H9 (cell line): Measurements from ENCODE around the gene THSD4. TPM values are rescaled to one million over a fixed set of nuclear protein-coding genes. Genes with fewer than 3 reads are reported as not detected.

Experiments
- DNase-seq: peaks from one replicate; pipeline ENCODE4 v3.0.0-alpha.2; 2017
- H2AFZ ChIP-seq: one replicate; pipeline ENCODE4 v1.6.1; 2013; ENCODE audit warnings: mild to moderate bottlenecking, low read length, control low read depth, moderate library complexity
- H2AK5ac ChIP-seq: 2 replicates; pipeline ENCODE4 v1.6.1; 2013; ENCODE audit warnings: low read length, control low read depth, mixed read lengths; ENCODE audit not compliant: insufficient read length
- H2BK120ac ChIP-seq: one replicate; pipeline ENCODE4 v1.6.1; 2013; ENCODE audit warnings: low read depth, mild to moderate bottlenecking, low read length, control low read depth, inconsistent platforms; ENCODE audit not compliant: poor library complexity, severe bottlenecking
- H2BK12ac ChIP-seq: 2 replicates; pipeline ENCODE4 v1.6.1; 2013; ENCODE audit warnings: low read length, control low read depth, mixed read lengths, low read depth; ENCODE audit not compliant: insufficient read length
- H2BK15ac ChIP-seq: 2 replicates; pipeline ENCODE4 v1.6.1; 2013; ENCODE audit warnings: low read depth, low read length, control low read depth
- H2BK20ac ChIP-seq: one replicate; pipeline ENCODE4 v1.6.1; 2013; ENCODE audit warnings: low read depth, mild to moderate bottlenecking, low read length, control low read depth, inconsistent platforms; ENCODE audit not compliant: poor library complexity, severe bottlenecking
- H2BK5ac ChIP-seq: 2 replicates; pipeline ENCODE4 v1.6.1; 2013; ENCODE audit warnings: low read length, control low read depth, mixed read lengths; ENCODE audit not compliant: insufficient read length
- H3K14ac ChIP-seq: 2 replicates; pipeline ENCODE4 v1.6.1; 2013; ENCODE audit warnings: low read length, control low read depth; ENCODE audit not compliant: insufficient read depth
- H3K18ac ChIP-seq: 2 replicates; pipeline ENCODE4 v1.6.1; 2013; ENCODE audit warnings: low read depth, mild to moderate bottlenecking, mixed read lengths, low read length, control low read depth; ENCODE audit not compliant: insufficient read length
- H3K23ac ChIP-seq: 2 replicates; pipeline ENCODE4 v1.6.1; 2013; ENCODE audit warnings: low read length, control low read depth, mixed read lengths, low read depth; ENCODE audit not compliant: insufficient read length
- H3K23me2 ChIP-seq: 2 replicates; pipeline ENCODE4 v1.6.1; 2013; ENCODE audit warnings: low read depth, mild to moderate bottlenecking, mixed read lengths, low read length, control low read depth; ENCODE audit not compliant: insufficient read length, poor library complexity, severe bottlenecking
- H3K27ac ChIP-seq: 2 replicates; pipeline ENCODE4 v1.5.1; 2013; ENCODE audit warnings: low read length, control low read depth, mixed read lengths, low read depth; ENCODE audit not compliant: insufficient read length
- H3K27me3 ChIP-seq: 2 replicates; pipeline ENCODE4 v1.6.1; 2013; ENCODE audit warnings: low read length, control low read depth, inconsistent platforms; ENCODE audit not compliant: insufficient read depth
- H3K4ac ChIP-seq: 2 replicates; pipeline ENCODE4 v1.6.1; 2013; ENCODE audit warnings: low read depth, mild to moderate bottlenecking, control low read depth, inconsistent platforms, low read length, moderate library complexity
- H3K4me1 ChIP-seq: 2 replicates; pipeline ENCODE4 v1.6.1; 2013; ENCODE audit warnings: low read length, control low read depth, inconsistent platforms; ENCODE audit not compliant: insufficient read depth
- H3K4me2 ChIP-seq: 2 replicates; pipeline ENCODE4 v1.6.1; 2013; ENCODE audit warnings: low read length, control low read depth, mixed read lengths; ENCODE audit not compliant: insufficient read length, insufficient read depth
- H3K56ac ChIP-seq: 2 replicates; pipeline ENCODE4 v1.6.1; 2013; ENCODE audit warnings: low read depth, mild to moderate bottlenecking, mixed read lengths, low read length, control low read depth; ENCODE audit not compliant: insufficient read length
- H3K79me1 ChIP-seq: 2 replicates; pipeline ENCODE4 v1.6.1; 2013; ENCODE audit warnings: low read depth, mild to moderate bottlenecking, moderate library complexity, low read length, control low read depth, inconsistent platforms; ENCODE audit not compliant: insufficient read depth, poor library complexity, severe bottlenecking
- H3K79me2 ChIP-seq: 2 replicates; pipeline ENCODE4 v1.6.1; 2013; ENCODE audit warnings: low read length, control low read depth, inconsistent platforms; ENCODE audit not compliant: insufficient read depth
- H3K9ac ChIP-seq: 2 replicates; pipeline ENCODE4 v1.6.1; 2013; ENCODE audit warnings: low read length, control low read depth, mixed read lengths; ENCODE audit not compliant: insufficient read length; ENCODE audit errors: extremely low read depth
- H3K9me3 ChIP-seq: one replicate; pipeline ENCODE4 v1.6.1; 2013; ENCODE audit warnings: low read depth, low read length, inconsistent platforms; ENCODE audit not compliant: control insufficient read depth
- H3T11ph ChIP-seq: one replicate; pipeline ENCODE4 v1.6.1; 2013; ENCODE audit warnings: mild to moderate bottlenecking, low read length, control low read depth, inconsistent platforms
- H4K20me1 ChIP-seq: one replicate; pipeline ENCODE4 v1.6.1; 2013; ENCODE audit not compliant: control insufficient read depth, insufficient read length, insufficient read depth
- H4K5ac ChIP-seq: 2 replicates; pipeline ENCODE4 v1.6.1; 2013; ENCODE audit warnings: low read depth, mild to moderate bottlenecking, mixed read lengths, low read length, control low read depth; ENCODE audit not compliant: insufficient read length
- H4K8ac ChIP-seq: replicated peaks from 2 replicates; pipeline ENCODE4 v1.6.1; 2013; ENCODE audit warnings: low read length, control low read depth, mixed read lengths, low read depth; ENCODE audit not compliant: insufficient read length
- H4K91ac ChIP-seq: 2 replicates; pipeline ENCODE4 v1.6.1; 2013; ENCODE audit warnings: low read depth, mild to moderate bottlenecking, moderate library complexity, mixed read lengths, low read length, control low read depth; ENCODE audit not compliant: insufficient read length
- H3K27ac Mint-ChIP-seq, 3 experiments: 2 replicates in 2 of 3; 3 replicates in 1 of 3; pipeline ENCODE4 v1.8.0; 2020 to 2021; ENCODE audit warnings: mixed read lengths in 3 of 3, mild to moderate bottlenecking in 1 of 3, moderate library complexity in 1 of 3
- H3K27me3 Mint-ChIP-seq: 2 replicates; pipeline ENCODE4 v1.8.0; 2021; ENCODE audit warnings: low read depth, mild to moderate bottlenecking, moderate library complexity, mixed read lengths
- H3K36me3 Mint-ChIP-seq, 3 experiments: 2 replicates in 2 of 3; 3 replicates in 1 of 3; pipeline ENCODE4 v1.8.0; 2020 to 2021; ENCODE audit warnings: low read depth in 3 of 3, mixed read lengths in 3 of 3; ENCODE audit not compliant: insufficient read depth in 1 of 3
- H3K4me1 Mint-ChIP-seq, 2 experiments: 2 replicates each; pipeline ENCODE4 v1.8.0; 2020; ENCODE audit warnings: mixed read lengths in 2 of 2
- H3K4me3 Mint-ChIP-seq, 2 experiments: 2 replicates in 1 of 2; 3 replicates in 1 of 2; pipeline ENCODE4 v1.8.0; 2020 to 2021; ENCODE audit warnings: mild to moderate bottlenecking in 2 of 2, mixed read lengths in 2 of 2, moderate library complexity in 1 of 2
- H3K9me3 Mint-ChIP-seq, 2 experiments: 2 replicates in 1 of 2; 3 replicates in 1 of 2; pipeline ENCODE4 v1.8.0; 2020; ENCODE audit warnings: mild to moderate bottlenecking in 2 of 2, mixed read lengths in 2 of 2, moderate library complexity in 1 of 2
- WGBS: extraction: QIAGEN DNeasy Blood & Tissue Kit; methylation state at CpG from one replicate; pipeline ENCODE4 v1.1.7; 2013; ENCODE audit warnings: missing lambda C conversion rate, low lambda C conversion rate, mixed read lengths; ENCODE audit not compliant: insufficient read length; ENCODE audit errors: extremely low coverage; 5-methylcytosine and 5-hydroxymethylcytosine counted together
- total RNA-seq: library from RNA; stranded (reverse); gene quantifications from 2 replicates; pipeline ENCODE4 v1.2.1, GENCODE V29; 2021
- TF ChIP-seq, protein P1 (sequence below): fragments of 200-600 bp; sonication (generic); conservative IDR thresholded peaks from 3 replicates; pipeline ENCODE4 v1.8.0; 2021; ENCODE audit warnings: antibody characterized with exemption, mild to moderate bottlenecking

Gene THSD4
- total RNA-seq, 1 experiment from 2014 or later = 5.5 TPM

DNA sequence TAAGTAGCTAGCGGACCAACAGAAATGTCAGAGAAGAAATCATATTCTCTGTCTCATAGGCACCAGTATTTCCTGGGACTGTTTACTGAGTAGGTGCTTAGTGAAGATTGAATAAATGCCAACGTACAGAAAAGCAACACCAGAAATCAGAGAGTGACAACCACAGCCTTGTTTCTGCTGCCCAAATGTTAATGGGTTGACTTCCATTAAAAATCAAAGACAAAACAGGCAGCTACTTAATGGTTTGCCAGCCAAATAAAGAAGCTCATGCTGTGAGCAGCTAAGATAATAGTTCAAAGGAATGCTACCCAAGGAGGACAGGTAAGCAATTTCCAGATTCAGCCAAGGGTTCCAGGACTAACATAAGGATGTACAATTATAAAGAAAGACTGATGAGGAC lies 270.7 kb downstream of the THSD4 start:
- H2AFZ ChIP-seq = no peak overlapping the region
- Mint-ChIP-seq H3K9me3 (peaks cover 4 to 6% of the 10 kb centered on the region in 2 experiments), H3K4me3 (peak overlapping the region; percentile 9 to 25; a peak in 4 of 5 replicates), H3K27ac (peak overlapping the region in 2 of 3 experiments; percentile 55 to 94; a peak in 6 of 7 replicates), H3K4me1 (peaks cover 59 to 60% of the 10 kb centered on the region in 2 experiments), H3K36me3 (peaks cover 0 to 13% (median 8%) of the 10 kb centered on the region in 3 experiments; a peak in 5 of 7 replicates), H3K27me3 (no peaks in the 10 kb centered on the region)
- 0 out of 2 replicates have a peak overlapping the region, but pooled peaks have one; percentile 19 for H3K4ac ChIP-seq
- peaks cover 22% of the 10 kb centered on the region; the same call in 1 of the 2 replicates for H3K4me1 ChIP-seq
- no peaks in the 10 kb centered on the region for H3K27me3 ChIP-seq
- H2AK5ac ChIP-seq = no peak overlapping the region
- no peak overlapping the region for H2BK12ac ChIP-seq
- H3K27ac ChIP-seq = peak overlapping the region; percentile 31
- no peaks in the 10 kb centered on the region for H4K20me1 ChIP-seq
- H3K79me1 ChIP-seq = no peaks in the 10 kb centered on the region
- H3T11ph ChIP-seq = peak overlapping the region; percentile 19
- H3K14ac ChIP-seq = no peak overlapping the region
- H3K9ac ChIP-seq = no peak overlapping the region
- H3K4me2 ChIP-seq = peak overlapping the region; percentile 60
- H3K23me2 ChIP-seq = no peaks in the 10 kb centered on the region
- no peak for DNase-seq
- no peak overlapping the region for H2BK120ac ChIP-seq
- no peak overlapping the region for H2BK5ac ChIP-seq
- no peak overlapping the region for H4K91ac ChIP-seq
- no peaks in the 10 kb centered on the region for H3K79me2 ChIP-seq
- H3K18ac ChIP-seq = no peak overlapping the region
- H3K56ac ChIP-seq = no peak overlapping the region
- H4K5ac ChIP-seq = no peak overlapping the region
- H2BK15ac ChIP-seq = no peak overlapping the region
- TF ChIP-seq, protein P1, sequence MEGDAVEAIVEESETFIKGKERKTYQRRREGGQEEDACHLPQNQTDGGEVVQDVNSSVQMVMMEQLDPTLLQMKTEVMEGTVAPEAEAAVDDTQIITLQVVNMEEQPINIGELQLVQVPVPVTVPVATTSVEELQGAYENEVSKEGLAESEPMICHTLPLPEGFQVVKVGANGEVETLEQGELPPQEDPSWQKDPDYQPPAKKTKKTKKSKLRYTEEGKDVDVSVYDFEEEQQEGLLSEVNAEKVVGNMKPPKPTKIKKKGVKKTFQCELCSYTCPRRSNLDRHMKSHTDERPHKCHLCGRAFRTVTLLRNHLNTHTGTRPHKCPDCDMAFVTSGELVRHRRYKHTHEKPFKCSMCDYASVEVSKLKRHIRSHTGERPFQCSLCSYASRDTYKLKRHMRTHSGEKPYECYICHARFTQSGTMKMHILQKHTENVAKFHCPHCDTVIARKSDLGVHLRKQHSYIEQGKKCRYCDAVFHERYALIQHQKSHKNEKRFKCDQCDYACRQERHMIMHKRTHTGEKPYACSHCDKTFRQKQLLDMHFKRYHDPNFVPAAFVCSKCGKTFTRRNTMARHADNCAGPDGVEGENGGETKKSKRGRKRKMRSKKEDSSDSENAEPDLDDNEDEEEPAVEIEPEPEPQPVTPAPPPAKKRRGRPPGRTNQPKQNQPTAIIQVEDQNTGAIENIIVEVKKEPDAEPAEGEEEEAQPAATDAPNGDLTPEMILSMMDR = no peak
- H2BK20ac ChIP-seq = no peak overlapping the region
- H4K8ac ChIP-seq = no peak overlapping the region
- H3K9me3 ChIP-seq = no peaks in the 10 kb centered on the region
- no peak overlapping the region for H3K23ac ChIP-seq
- no CpG with 5 or more reads among the region's 2 CpGs for WGBS
